Type B pancreatic cell (in vitro differentiated cells): ENCODE results near the gene SNX8. TPM values are rescaled to one million over a fixed set of nuclear protein-coding genes. Genes with fewer than 3 reads are reported as not detected.

Experiments used
- DNase-seq: peaks from one replicate; pipeline ENCODE4 v3.0.0; 2021; ENCODE audit warnings: mixed read lengths; ENCODE audit not compliant: unreplicated experiment; ENCODE audit errors: extremely low spot score
- H3K27ac Mint-ChIP-seq: 2 replicates; pipeline ENCODE4 v1.8.0; 2021; ENCODE audit warnings: mild to moderate bottlenecking, mixed read lengths
- H3K27me3 Mint-ChIP-seq: 2 replicates; pipeline ENCODE4 v1.8.0; 2021; ENCODE audit warnings: mixed read lengths
- H3K36me3 Mint-ChIP-seq: 2 replicates; pipeline ENCODE4 v1.8.0; 2021; ENCODE audit warnings: mixed read lengths
- H3K4me1 Mint-ChIP-seq: one replicate; pipeline ENCODE4 v1.8.0; 2021; ENCODE audit warnings: mixed read lengths; ENCODE audit not compliant: unreplicated experiment
- H3K4me3 Mint-ChIP-seq: 2 replicates; pipeline ENCODE4 v1.8.0; 2021; ENCODE audit warnings: mild to moderate bottlenecking, mixed read lengths
- H3K9me3 Mint-ChIP-seq: 2 replicates; pipeline ENCODE4 v1.8.0; 2021; ENCODE audit warnings: mixed read lengths
- total RNA-seq: library from RNA; stranded (reverse); gene quantifications from 2 replicates; pipeline ENCODE4 v1.2.1, GENCODE V29; 2021; ENCODE audit warnings: low replicate concordance
- TF ChIP-seq, protein P1 (sequence below): fragments of 200-600 bp; sonication (generic); conservative IDR thresholded peaks from 2 replicates; pipeline ENCODE4 v1.5.0; 2021; ENCODE audit warnings: antibody characterized with exemption, mild to moderate bottlenecking

Gene SNX8
- total RNA-seq, 1 donor from 2014 or later, result 29.1 TPM

DNA sequence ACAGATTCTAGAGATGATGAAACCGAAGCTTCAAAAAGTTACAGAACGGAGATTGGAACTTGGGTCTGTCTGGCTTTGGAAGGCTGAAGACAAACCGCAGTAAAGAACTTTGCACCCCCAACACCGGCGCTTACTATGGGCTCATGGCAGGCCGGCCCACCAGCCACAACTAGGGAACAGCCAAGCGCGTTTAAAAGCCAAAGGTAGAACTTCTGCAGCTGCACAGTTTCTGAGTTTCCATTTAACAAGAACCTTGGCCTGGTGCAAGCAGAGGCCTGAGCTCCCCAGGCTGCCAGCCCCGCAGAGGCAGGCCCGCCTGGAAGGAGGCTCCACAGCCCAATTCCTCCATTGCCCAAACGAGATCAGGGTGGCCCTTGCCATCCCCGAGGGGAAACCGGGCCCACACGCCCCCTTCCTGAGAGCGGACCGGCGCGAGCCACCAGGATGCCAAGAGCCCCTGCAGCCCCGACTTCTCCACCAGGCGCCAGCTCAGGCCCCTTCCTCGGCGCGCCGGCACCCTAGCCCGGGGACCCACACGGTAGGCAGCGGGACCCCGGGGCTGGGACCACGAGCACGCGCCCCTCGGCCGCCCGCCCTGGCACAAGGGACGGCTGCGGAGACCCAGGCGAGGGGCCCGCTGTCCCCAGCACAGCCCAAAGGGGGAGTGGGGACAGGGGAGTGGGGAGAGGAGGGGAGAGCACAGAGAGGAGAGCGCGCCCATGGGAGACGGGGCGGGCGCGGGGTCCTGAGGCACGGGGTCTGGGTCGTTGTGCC, 82.1 kb downstream of the SNX8 start:
- DNase-seq, result no peak
- H3K4me3 Mint-ChIP-seq, result peak overlapping the region; percentile 92
- no peaks in the 10 kb centered on the region for H3K9me3 Mint-ChIP-seq
- TF ChIP-seq, protein P1, sequence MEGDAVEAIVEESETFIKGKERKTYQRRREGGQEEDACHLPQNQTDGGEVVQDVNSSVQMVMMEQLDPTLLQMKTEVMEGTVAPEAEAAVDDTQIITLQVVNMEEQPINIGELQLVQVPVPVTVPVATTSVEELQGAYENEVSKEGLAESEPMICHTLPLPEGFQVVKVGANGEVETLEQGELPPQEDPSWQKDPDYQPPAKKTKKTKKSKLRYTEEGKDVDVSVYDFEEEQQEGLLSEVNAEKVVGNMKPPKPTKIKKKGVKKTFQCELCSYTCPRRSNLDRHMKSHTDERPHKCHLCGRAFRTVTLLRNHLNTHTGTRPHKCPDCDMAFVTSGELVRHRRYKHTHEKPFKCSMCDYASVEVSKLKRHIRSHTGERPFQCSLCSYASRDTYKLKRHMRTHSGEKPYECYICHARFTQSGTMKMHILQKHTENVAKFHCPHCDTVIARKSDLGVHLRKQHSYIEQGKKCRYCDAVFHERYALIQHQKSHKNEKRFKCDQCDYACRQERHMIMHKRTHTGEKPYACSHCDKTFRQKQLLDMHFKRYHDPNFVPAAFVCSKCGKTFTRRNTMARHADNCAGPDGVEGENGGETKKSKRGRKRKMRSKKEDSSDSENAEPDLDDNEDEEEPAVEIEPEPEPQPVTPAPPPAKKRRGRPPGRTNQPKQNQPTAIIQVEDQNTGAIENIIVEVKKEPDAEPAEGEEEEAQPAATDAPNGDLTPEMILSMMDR, result peak; percentile 51
- H3K27ac Mint-ChIP-seq, result peak overlapping the region; percentile 69
- H3K36me3 Mint-ChIP-seq, result peaks cover 6% of the 10 kb centered on the region
- peaks cover 10% of the 10 kb centered on the region for H3K4me1 Mint-ChIP-seq
- no peaks in the 10 kb centered on the region for H3K27me3 Mint-ChIP-seq

DNA sequence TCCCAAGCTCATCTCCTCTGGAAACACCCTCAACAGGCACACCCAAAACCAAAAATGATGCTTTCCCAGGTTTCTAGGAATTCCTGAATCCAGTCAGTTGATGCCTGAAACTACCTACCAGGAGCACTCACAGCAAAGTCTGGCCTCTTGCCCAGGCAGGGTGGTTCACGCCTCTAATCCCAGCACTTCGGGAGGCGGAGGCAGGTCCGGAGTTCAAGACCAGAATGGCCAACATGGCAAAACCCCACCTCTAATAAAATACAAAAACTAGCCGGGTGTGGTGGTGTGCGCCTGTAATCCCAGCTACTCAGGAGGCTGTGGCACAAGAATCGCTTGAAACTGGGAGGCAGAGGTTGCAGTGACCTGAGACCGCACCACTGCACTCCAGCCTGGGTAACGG, 83.4 kb downstream of the SNX8 start:
- TF ChIP-seq, protein P1, result no peak
- no peak for DNase-seq
- Mint-ChIP-seq H3K9me3 (no peaks in the 10 kb centered on the region), H3K27me3 (no peaks in the 10 kb centered on the region), H3K4me1 (peaks cover 10% of the 10 kb centered on the region), H3K4me3 (peak overlapping the region; percentile 17), H3K27ac (no peak overlapping the region), H3K36me3 (peaks cover 8% of the 10 kb centered on the region)

DNA sequence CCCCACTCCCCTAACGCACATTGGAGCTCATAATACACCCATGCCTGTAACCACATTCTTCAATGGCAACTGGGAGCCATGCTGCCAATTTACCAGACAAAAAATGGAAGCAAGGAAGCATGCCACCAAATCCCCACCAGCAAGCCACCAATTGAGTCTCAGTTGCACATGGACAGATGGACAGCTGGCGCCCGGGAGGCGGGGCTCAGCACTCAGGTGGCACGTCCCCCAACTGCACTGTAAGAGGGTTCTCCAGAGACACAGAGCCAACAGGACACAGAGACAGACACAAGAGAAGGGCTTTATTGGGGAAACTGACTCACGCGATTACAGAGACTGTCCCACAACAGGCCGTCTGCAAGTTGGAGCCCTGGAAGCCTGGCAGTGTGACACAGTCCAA, 84.0 kb downstream of the SNX8 start:
- Mint-ChIP-seq H3K4me1 (peaks cover 10% of the 10 kb centered on the region), H3K4me3 (peak overlapping the region; percentile 25), H3K27ac (peak overlapping the region; percentile 36), H3K9me3 (no peaks in the 10 kb centered on the region), H3K27me3 (no peaks in the 10 kb centered on the region), H3K36me3 (peaks cover 10% of the 10 kb centered on the region)
- TF ChIP-seq, protein P1, result no peak
- no peak for DNase-seq

DNA sequence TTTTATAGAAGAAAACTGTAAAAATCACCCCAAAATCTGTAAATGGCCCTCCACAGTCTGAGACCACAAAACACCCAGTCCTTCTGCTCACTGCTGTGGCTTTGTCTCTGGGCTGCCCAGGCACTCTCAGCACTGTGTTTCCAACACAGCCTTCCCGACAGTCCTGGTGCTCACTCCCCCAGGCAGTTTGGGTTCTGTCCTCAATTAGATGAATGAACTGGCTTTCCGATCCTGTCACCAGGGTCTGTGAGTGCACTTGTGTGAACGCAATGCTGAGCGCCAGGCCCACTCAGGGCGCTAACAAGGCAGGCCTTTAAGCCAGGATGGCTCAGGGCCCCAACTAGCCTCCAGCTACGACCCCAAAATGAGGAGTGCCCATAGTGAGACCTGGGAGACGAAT, 84.8 kb downstream of the SNX8 start:
- TF ChIP-seq, protein P1, result no peak
- no peaks in the 10 kb centered on the region for H3K27me3 Mint-ChIP-seq
- no peak overlapping the region for H3K4me3 Mint-ChIP-seq
- DNase-seq, result no peak
- peaks cover 5% of the 10 kb centered on the region for H3K4me1 Mint-ChIP-seq
- no peaks in the 10 kb centered on the region for H3K9me3 Mint-ChIP-seq
- H3K27ac Mint-ChIP-seq, result peak overlapping the region; percentile 22
- H3K36me3 Mint-ChIP-seq, result peaks cover 5% of the 10 kb centered on the region

DNA sequence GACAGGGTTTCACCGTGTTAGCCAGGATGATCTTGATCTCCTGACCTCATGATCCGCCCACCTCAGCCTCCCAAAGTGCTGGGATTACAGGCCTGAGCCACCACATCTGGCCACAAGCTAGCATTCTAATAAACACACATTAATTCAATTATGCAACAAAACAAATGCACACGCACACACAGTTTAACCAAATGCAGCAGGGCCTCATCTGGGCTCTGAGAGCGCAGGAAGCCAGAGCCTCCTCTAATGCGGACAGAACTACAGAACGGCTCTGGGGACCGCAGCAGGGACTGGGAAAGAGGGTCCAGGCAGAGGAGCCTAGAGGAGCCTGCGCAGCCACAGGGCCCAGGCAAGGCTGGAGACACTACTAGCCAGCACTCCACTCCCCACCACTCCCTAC, 85.3 kb downstream of the SNX8 start:
- TF ChIP-seq, protein P1, result no peak
- no peaks in the 10 kb centered on the region for H3K27me3 Mint-ChIP-seq
- no peak overlapping the region for H3K4me3 Mint-ChIP-seq
- peaks cover 8% of the 10 kb centered on the region for H3K36me3 Mint-ChIP-seq
- no peak overlapping the region for H3K27ac Mint-ChIP-seq
- no peak for DNase-seq
- peaks cover 5% of the 10 kb centered on the region for H3K4me1 Mint-ChIP-seq
- no peaks in the 10 kb centered on the region for H3K9me3 Mint-ChIP-seq
